ENCODE results near the gene PIGV. TPM values are rescaled to one million over a fixed set of nuclear protein-coding genes. Genes with fewer than 3 reads are reported as not detected.

PIGV gene
- 16.1 and 17.4 TPM in 2 replicates for total RNA-seq
- 17.0 TPM for total RNA-seq (2013)
- polyA plus RNA-seq, result 8.0 and 9.2 TPM in 2 replicates
- polyA minus RNA-seq, result 10.0 and 22.0 TPM in 2 replicates

DNA sequence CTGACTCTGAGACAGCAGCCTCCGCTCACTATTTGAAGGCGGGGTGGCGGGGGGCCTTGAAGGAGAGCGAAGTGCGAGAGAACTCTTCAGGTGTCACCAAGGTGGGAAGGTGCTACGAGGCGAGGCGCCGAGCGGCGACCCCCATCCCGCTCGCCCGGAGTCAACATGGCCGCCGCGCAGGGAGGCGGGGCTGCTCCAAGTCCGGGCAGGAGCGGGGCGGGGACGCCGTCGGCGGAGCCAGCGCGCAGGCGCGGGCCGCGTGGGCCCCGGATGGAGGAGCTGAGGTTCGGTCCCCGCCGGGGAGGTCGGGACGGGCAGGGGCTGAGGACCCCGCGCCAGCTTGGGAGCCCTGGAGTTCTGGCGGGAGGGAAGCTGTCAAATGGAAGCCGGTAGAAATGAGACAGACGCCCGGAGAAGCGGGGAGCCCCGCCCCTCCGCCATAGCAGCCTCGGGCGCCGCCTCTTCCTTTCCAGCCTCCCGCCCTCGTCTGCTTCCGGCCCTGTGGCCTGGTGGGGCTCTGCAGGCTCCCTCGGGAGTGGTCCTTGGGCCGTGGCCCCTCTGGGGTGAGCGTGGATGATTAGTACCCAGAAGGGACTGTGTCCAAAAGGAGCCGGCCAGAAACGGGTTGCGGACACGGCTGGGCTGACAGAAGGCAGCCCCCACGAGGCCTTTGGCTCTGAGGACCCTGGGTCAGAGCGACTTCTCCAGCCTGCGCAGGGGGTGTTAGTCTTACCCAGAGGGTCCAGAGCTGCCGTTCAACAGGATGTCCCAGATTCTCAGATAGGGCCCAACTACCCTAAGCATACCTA, at the start of gene PIGV:
TSS of gene PIGV (plus strand) at position 245 of the 809 bp plus-strand sequence. CDS start 2,866 bp downstream, outside the sequence.
- peaks cover 27% of the 10 kb centered on the region for H3K79me2 ChIP-seq (ENCODE audit: control insufficient read depth, insufficient read depth, low read length)

More for the DNA sequence above, at the start of gene PIGV:
- ChIA-PET POLR2A (interaction anchor here (0.5 to 5.8 kb wide), 21 partner anchors 9 to 472 kb away, joined by 3 to 50 read pairs (median 5); partner anchors contain the start of gene ARID1A), CTCF (interaction anchor here (0.7 to 10.1 kb wide), 42 partner anchors 10 to 768 kb away, joined by 3 to 479 read pairs (median 6); partner anchors contain the start of genes ARID1A and RPS6KA1)
- Mint-ChIP-seq H3K27me3 (no peaks in the 10 kb centered on the region), H3K27ac (peak within 1 kb of the TSS; percentile 99), H3K4me3 (peak within 1 kb of the TSS; percentile 91), H3K4me1 (peaks cover 48% of the 10 kb centered on the region), H3K9me3 (ENCODE audit: insufficient read depth) (no peaks in the 10 kb centered on the region)
- H3K4me2 ChIP-seq (replicated peaks; ENCODE audit: low read depth, low read length, poor library complexity, severe bottlenecking), result peak within 1 kb of the TSS; percentile 95
- DNase-seq (peak; percentile 95), ATAC-seq (ENCODE audit: low read depth) (peak; percentile 77)
- intact Hi-C loops (cut with micrococcal nuclease), result loop anchor here (1.0 to 5.0 kb wide), 5 partner anchors 44 to 676 kb away; partner anchors contain the start of gene PDIK1L
- H4K20me1 ChIP-seq (ENCODE audit: control insufficient read depth, insufficient read depth, low read length, poor library complexity, severe bottlenecking), result no peaks in the 10 kb centered on the region
- no peaks in the 10 kb centered on the region for H3K27me3 ChIP-seq (replicated peaks in 1 of 4; ENCODE audit: control extremely low read depth in 1 of 4, control insufficient read depth in 3 of 4, insufficient read depth in 4 of 4, low read length in 3 of 4)
- no peak for TF ChIP-seq EZH2 (IDR thresholded peaks at IDR 0.05; ENCODE audit: borderline replicate concordance, insufficient read depth, low read depth, low read length, poor library complexity, severe bottlenecking)
- TF ChIP-seq, protein P1, sequence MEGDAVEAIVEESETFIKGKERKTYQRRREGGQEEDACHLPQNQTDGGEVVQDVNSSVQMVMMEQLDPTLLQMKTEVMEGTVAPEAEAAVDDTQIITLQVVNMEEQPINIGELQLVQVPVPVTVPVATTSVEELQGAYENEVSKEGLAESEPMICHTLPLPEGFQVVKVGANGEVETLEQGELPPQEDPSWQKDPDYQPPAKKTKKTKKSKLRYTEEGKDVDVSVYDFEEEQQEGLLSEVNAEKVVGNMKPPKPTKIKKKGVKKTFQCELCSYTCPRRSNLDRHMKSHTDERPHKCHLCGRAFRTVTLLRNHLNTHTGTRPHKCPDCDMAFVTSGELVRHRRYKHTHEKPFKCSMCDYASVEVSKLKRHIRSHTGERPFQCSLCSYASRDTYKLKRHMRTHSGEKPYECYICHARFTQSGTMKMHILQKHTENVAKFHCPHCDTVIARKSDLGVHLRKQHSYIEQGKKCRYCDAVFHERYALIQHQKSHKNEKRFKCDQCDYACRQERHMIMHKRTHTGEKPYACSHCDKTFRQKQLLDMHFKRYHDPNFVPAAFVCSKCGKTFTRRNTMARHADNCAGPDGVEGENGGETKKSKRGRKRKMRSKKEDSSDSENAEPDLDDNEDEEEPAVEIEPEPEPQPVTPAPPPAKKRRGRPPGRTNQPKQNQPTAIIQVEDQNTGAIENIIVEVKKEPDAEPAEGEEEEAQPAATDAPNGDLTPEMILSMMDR (IDR thresholded peaks at IDR 0.05), result no peak
- peaks cover 0 to 9% of the 10 kb centered on the region in 2 experiments for H3K36me3 ChIP-seq (replicated peaks in 1 of 2; ENCODE audit: control extremely low read depth in 1 of 2, control insufficient read depth in 1 of 2, extremely low read depth in 1 of 2, insufficient read depth in 2 of 2, low read length in 1 of 2)
- WGBS (ENCODE audit: insufficient coverage), result under 1% methylated on average over 61 of the region's 63 CpGs
- H3K27ac ChIP-seq (ENCODE audit: low read length in 2 of 2), result peak within 1 kb of the TSS; percentile 82 to 86
- peak within 1 kb of the TSS; percentile 85 for H3K9ac ChIP-seq (ENCODE audit: low read length)
- peaks cover 30 to 44% of the 10 kb centered on the region in 2 donors for H3K4me1 ChIP-seq (ENCODE audit: control insufficient read depth in 2 of 2, insufficient read depth in 2 of 2, low read length in 2 of 2)
- H3K4me3 ChIP-seq (ENCODE audit: control extremely low read depth in 1 of 5, extremely low read depth in 1 of 5, insufficient read depth in 1 of 5, low read depth in 2 of 5, low read length in 4 of 5), result peak within 1 kb of the TSS; percentile 75 to 94 (median 91)
- H2AFZ ChIP-seq (ENCODE audit: insufficient read depth, low read depth, low read length, poor library complexity, severe bottlenecking), result peak within 1 kb of the TSS; percentile 94
- H3K9me3 ChIP-seq (ENCODE audit: control extremely low read depth in 1 of 3, control insufficient read depth in 2 of 3, insufficient read depth in 1 of 3, low read length in 2 of 3), result no peaks in the 10 kb centered on the region
